Measurements from ENCODE around the gene ATP13A4. TPM values are rescaled to one million over a fixed set of nuclear protein-coding genes. Genes with fewer than 3 reads are reported as not detected.

The ATP13A4 gene
- total RNA-seq, 4 donors from 2014 or later = 18.7 to 75.0 (median 35.3) TPM

DNA sequence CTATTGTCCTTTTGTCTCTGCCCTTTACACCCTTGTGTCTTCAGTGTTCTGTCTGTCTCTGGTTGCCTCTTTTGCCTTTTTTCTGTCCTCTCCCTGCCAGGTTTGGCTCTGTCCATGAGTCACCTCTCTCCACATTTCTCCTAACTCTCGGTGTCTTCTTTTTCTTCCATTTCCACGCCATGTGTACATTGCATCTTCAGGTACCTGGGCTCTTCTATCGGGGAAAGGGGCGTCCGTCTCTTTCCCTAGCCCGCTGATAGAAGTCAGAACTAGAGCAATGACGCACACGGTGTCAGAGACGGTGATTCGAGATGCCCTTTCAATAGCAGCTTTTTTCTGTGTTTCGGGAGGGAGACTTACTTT is 39.0 kb upstream of the ATP13A4 start:
- Histone ChIP-seq H3K27ac (peak overlapping the region; percentile 87), H3K4me1 (peaks cover 30% of the 10 kb centered on the region), H3K9me3 (no peaks in the 10 kb centered on the region), H3K4me3 (peak overlapping the region; percentile 82), H3K27me3 (no peaks in the 10 kb centered on the region), H3K36me3 (peaks cover 3% of the 10 kb centered on the region)
- no peak for DNase-seq (ENCODE audit: low spot score in 2 of 2)
- no peak for TF ChIP-seq POLR2A (IDR thresholded peaks at IDR 0.05)
- TF ChIP-seq EP300 (IDR thresholded peaks at IDR 0.05) = no peak
- TF ChIP-seq, protein P1, sequence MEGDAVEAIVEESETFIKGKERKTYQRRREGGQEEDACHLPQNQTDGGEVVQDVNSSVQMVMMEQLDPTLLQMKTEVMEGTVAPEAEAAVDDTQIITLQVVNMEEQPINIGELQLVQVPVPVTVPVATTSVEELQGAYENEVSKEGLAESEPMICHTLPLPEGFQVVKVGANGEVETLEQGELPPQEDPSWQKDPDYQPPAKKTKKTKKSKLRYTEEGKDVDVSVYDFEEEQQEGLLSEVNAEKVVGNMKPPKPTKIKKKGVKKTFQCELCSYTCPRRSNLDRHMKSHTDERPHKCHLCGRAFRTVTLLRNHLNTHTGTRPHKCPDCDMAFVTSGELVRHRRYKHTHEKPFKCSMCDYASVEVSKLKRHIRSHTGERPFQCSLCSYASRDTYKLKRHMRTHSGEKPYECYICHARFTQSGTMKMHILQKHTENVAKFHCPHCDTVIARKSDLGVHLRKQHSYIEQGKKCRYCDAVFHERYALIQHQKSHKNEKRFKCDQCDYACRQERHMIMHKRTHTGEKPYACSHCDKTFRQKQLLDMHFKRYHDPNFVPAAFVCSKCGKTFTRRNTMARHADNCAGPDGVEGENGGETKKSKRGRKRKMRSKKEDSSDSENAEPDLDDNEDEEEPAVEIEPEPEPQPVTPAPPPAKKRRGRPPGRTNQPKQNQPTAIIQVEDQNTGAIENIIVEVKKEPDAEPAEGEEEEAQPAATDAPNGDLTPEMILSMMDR (IDR thresholded peaks at IDR 0.05) = no peak
- no peak for TF ChIP-seq POLR2AphosphoS5 (IDR thresholded peaks at IDR 0.05)
- WGBS = 0% methylated on average over 11 of the region's 11 CpGs

DNA sequence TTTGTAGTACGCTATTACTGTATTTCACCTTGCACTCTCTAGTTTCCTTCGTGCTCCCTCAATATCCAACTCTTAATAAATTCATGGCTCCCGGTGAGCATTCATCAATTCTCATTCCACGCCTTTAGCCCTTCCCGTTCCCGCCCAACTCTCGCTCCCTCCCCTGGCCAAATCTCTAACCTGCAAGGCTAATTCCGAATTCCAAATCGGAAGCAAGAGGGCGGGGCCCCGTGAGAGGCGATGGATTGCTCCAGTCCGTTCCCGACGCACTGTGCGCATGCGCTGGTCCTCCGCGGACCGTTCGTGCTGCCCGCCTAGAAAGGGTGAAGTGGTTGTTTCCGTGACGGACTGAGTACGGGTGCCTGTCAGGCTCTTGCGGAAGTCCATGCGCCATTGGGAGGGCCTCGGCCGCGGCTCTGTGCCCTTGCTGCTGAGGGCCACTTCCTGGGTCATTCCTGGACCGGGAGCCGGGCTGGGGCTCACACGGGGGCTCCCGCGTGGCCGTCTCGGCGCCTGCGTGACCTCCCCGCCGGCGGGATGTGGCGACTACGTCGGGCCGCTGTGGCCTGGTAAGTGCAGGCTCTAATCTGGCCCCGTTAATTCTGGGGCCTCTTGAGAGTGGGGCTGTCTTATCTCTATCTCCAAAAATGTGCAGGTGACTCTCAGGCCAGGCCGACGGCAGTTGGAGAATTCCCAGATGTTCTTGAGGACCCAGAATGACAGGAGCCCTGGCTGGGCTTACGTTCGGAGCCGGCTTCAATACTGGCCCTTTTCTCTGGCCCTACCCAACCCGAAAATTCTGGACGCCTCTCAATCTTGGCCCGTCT is 38.4 kb upstream of the ATP13A4 start, which contains the start of gene OPA1:
Gene OPA1 (plus strand): TSS at position 368 of the 827 bp plus-strand sequence. CDS start 170 bp downstream, at position 538.
- Histone ChIP-seq H3K4me1 (peaks cover 30% of the 10 kb centered on the region), H3K4me3 (peak within 1 kb of the TSS; percentile 82), H3K27ac (peak within 1 kb of the TSS; percentile 87), H3K27me3 (no peaks in the 10 kb centered on the region), H3K9me3 (no peaks in the 10 kb centered on the region), H3K36me3 (peaks cover 3% of the 10 kb centered on the region)
- peak; percentile 98 to 99 for DNase-seq (ENCODE audit: low spot score in 2 of 2)
- WGBS = under 1% methylated on average over 27 of the region's 55 CpGs
- TF ChIP-seq POLR2AphosphoS5 (IDR thresholded peaks at IDR 0.05) (peak in 2 of 3 donors; percentile 76 to 99), EP300 (IDR thresholded peaks at IDR 0.05) (no peak), POLR2A (IDR thresholded peaks at IDR 0.05) (peak; percentile 14 to 75)
- TF ChIP-seq, protein P1 (IDR thresholded peaks at IDR 0.05) = peak in 1 of 2 donors; percentile 30

DNA sequence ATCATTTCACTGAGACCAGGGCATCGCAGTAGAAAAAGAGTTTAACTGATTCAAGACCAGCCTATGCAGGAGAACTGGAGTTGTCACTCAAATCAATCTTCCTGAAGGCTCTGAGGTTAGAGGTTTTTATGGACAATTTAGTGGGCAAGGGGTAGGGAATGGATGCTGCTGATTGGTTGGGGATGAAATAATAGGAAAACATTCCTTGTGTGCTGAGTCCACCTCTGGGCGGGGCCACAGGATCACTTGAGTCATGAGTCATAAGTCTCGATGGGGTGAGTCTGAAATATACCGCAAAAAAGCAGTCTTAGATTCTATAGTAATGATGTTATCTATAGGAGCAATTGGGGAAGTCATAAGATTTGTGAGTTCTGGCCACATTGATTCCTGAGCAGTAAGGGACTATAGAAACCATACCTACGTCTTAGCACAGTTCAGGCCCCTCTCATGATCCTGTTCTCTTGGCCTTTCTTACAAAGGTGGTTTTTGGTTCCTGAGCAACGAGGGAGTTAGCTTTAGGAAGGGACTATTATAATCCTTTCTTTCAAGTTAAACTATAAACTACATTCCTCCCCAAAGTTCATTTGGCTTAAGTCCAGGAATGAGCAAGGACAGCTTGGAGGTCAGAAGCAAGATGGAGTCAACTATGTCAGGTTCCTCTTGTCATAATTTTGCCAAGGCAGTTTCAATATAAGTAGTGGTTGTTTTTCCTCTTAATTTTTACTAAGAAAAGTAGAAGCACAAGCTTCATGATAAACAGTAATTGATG is 35.6 kb upstream of the ATP13A4 start:
- TF ChIP-seq POLR2AphosphoS5 (IDR thresholded peaks at IDR 0.05) = no peak
- no peak for TF ChIP-seq EP300 (IDR thresholded peaks at IDR 0.05)
- TF ChIP-seq POLR2A (IDR thresholded peaks at IDR 0.05) = no peak
- TF ChIP-seq, protein P1 (IDR thresholded peaks at IDR 0.05) = no peak
- no peak overlapping the region for H3K4me3 ChIP-seq
- DNase-seq (ENCODE audit: low spot score in 2 of 2) = no peak
- 63% methylated on average over 6 of the region's 6 CpGs for WGBS
- peaks cover 23% of the 10 kb centered on the region for H3K4me1 ChIP-seq
- H3K27me3 ChIP-seq = no peaks in the 10 kb centered on the region
- H3K27ac ChIP-seq = no peak overlapping the region
- no peaks in the 10 kb centered on the region for H3K36me3 ChIP-seq
- no peaks in the 10 kb centered on the region for H3K9me3 ChIP-seq

DNA sequence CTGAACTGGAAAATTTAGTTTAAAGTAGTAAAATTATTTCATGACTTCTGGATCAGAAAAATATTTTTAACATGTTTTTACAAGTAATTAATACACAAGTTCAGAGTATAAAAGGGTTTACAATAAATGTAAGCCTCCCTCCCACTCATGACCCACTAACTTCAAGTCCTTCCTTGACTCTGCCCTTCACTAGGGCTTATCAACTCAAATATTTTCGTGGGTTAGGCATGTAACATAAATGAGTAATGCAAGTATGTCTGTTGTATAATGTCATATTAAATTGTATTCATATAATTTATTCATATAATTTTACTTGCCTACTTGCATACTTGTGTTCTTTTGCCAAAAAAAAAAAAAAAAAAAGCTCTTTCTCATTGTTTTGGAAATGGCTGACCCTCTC is 34.9 kb upstream of the ATP13A4 start:
- H3K4me3 ChIP-seq = no peak overlapping the region
- H3K9me3 ChIP-seq = no peaks in the 10 kb centered on the region
- peaks cover 16% of the 10 kb centered on the region for H3K4me1 ChIP-seq
- TF ChIP-seq EP300 (IDR thresholded peaks at IDR 0.05) (no peak), POLR2AphosphoS5 (IDR thresholded peaks at IDR 0.05) (no peak), POLR2A (IDR thresholded peaks at IDR 0.05) (no peak)
- TF ChIP-seq, protein P1 (IDR thresholded peaks at IDR 0.05) = no peak
- no peaks in the 10 kb centered on the region for H3K36me3 ChIP-seq
- DNase-seq (ENCODE audit: low spot score in 2 of 2) = no peak
- no peaks in the 10 kb centered on the region for H3K27me3 ChIP-seq
- no peak overlapping the region for H3K27ac ChIP-seq
- WGBS = 34% methylated on average over 1 of the region's 1 CpG

DNA sequence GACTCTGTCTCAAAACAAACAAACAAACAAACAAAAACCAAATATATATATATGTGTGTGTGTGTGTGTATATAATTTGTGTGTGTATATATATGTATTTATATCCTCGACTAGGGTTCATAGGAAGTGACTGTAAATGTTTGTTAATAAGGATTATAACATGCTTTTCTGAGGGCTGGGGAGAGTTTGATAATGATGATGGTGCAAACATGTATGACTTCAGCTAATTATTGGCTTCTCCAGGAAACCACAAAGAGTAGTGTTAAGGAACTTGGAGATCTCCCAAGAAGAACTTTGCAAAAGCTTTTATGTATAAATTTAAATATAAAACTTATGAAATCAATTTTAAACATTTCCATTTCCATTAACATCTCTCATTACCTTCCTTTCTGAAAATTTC is 34.4 kb upstream of the ATP13A4 start:
- no peak for DNase-seq (ENCODE audit: low spot score in 2 of 2)
- H3K9me3 ChIP-seq = no peaks in the 10 kb centered on the region
- peaks cover 11% of the 10 kb centered on the region for H3K4me1 ChIP-seq
- TF ChIP-seq POLR2A (IDR thresholded peaks at IDR 0.05) (no peak), EP300 (IDR thresholded peaks at IDR 0.05) (no peak), POLR2AphosphoS5 (IDR thresholded peaks at IDR 0.05) (no peak)
- TF ChIP-seq, protein P1 (IDR thresholded peaks at IDR 0.05) = no peak
- H3K27me3 ChIP-seq = no peaks in the 10 kb centered on the region
- no peak overlapping the region for H3K4me3 ChIP-seq
- no peak overlapping the region for H3K27ac ChIP-seq
- 68% methylated on average over 1 of the region's 1 CpG for WGBS
- no peaks in the 10 kb centered on the region for H3K36me3 ChIP-seq
